Hippocampal formation (tissue), 2 donors: ENCODE data around the gene CCL5.

Experiments
- DNase-seq, 2 donors: peaks; one replicate each; lab custom pipeline; 2025; lab: John Stamatoyannopoulos, UW

CCL5 gene

DNA sequence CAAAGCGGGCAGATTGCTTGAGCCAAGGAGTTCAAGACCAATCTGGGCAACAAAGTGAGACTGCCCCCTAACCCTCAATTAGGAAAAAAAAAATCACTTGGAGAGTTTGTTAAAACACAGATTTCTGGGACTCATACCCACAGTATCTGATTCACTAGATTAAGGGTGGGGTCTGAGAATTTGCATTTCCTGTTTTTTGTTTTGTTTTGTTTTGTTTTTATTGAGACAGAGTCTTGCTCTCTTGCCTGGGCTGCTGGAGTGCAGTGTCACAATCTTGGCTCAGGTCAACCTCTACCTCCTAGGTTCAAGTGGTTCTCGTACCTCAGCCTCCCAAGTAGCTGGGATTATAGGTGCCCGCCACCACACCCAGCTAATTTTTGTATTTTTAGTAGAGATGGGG lies 12.6 kb downstream of the CCL5 start:
- no peak for DNase-seq

DNA sequence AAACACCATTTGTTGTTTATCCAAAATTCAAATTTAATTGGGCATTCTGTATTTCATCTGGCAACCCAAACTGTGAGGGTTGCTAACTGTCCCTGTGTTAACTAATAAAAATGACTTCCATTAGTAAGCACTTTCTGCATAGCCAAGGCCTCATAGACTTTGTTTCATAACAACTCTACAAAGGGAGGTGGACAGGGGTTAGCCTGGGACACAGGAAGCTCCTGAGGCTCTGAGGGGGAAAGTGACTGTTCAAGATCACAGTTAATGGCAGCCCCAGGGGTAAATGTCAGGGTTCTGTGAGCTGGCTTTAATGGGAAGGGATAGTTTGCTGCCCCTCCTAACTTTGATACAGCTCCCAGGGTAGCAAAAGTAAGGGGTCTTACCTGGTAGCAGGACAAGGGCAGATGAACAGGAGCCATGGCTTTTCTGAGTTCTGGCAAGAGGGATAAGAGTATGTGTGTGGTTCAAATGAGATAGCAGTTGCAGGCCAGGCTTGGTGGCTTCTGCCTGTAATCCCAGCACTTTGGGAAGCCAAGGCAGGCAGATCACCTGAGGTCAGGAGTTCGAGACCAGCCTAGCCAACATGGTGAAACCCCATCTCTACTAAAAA lies 13.7 kb downstream of the CCL5 start:
- no peak for DNase-seq

DNA sequence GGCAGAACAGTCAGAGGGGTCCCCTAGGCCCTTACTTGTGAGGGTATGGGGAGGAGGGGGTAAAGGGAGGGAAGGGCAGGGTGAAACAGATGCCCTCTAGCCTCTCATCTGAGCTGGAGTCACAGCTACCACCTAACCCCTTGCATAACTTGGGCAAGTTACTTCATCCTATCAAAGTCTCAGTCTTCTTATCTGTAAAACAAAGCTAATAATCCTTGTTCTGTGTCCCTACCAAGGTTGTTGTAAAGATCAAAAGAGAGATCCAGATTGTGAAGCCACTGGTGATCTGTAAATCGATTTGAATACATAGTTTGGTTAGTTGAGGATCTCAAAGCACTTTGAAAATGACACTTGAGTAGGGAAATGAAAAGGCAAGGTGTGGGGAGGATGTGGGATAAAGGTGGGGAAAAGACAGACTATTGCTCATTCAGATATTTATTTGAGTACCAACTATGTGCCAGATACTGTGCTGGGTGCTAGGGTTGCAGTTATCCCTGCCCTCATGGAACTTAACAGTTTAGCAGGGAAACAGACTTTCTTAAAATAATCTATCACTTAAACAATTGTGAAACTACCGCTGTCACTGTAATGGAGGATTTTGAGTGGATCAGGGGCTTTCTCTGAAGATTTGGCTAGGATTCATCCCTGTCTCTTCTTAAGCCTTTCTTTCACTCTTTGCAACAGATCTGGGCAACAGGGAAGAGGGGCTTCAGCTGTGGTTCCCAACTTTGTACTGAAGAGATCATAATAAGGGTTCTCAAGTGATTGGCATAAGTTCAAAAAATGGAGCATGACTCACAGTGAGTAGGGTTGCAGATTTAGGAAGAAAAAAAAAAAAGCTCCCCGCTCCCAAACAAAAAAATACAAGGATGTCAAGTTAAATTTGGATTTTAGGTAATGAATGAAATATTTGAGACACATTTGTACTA lies 14.5 kb downstream of the CCL5 start:
- DNase-seq = no peak

DNA sequence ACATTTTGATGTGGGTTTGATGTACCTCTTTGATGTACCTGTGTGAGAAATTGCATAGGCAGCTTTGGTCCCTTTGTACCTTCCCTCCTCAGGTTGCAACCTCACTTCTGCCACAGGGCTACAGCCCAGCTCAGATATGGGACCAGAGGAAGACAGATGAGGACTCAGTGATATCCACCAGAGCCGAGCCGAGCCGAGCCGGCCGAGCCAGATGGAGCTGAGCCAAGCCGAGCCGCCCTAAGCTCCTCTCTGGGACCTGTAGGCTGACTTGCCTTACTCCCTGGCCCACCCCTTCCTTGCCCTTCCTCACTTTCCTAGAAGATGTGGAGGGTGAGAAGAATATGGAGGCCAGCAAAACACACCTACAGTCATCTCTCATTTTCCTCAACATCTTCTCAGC lies 15.3 kb downstream of the CCL5 start:
- no peak for DNase-seq

DNA sequence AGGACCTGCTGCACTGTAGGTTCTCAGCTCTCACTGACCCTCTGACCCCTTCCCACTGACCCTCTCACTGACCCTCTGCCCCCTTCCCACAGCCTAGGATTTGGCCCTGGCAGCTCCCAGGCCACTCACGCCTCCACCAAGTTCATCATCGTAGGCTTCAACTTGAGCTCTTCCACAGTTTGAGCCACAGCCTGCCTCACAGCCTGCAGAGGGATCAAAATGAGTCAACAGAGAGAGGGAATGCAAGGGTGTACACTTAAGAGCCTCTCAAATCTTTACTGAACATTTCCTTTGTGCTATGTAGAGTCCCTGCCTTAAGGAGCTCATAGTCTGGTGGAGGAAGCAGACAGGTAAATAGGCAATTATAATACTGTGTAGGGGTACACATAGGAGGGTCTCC lies 23.6 kb downstream of the CCL5 start:
- no peak for DNase-seq

DNA sequence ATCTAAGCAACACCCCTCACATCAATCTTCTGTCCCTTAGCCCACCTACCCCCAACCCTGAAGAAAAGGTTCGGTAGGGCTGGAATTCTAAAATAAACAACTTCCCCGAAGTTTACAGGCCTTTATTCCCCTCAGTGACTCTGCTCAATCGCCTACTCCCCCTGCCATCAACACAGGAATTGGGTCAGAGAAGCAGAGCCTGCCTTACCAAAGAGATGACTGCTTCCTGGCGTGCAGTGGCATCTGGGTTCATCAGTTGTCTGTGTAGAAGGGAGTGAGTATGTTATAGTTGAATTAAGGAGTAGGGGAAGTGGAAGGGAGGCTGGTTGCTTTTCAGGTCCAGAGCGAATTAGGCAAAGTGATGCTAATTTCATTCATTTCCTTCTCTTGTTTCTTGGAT lies 24.2 kb downstream of the CCL5 start:
- no peak for DNase-seq

DNA sequence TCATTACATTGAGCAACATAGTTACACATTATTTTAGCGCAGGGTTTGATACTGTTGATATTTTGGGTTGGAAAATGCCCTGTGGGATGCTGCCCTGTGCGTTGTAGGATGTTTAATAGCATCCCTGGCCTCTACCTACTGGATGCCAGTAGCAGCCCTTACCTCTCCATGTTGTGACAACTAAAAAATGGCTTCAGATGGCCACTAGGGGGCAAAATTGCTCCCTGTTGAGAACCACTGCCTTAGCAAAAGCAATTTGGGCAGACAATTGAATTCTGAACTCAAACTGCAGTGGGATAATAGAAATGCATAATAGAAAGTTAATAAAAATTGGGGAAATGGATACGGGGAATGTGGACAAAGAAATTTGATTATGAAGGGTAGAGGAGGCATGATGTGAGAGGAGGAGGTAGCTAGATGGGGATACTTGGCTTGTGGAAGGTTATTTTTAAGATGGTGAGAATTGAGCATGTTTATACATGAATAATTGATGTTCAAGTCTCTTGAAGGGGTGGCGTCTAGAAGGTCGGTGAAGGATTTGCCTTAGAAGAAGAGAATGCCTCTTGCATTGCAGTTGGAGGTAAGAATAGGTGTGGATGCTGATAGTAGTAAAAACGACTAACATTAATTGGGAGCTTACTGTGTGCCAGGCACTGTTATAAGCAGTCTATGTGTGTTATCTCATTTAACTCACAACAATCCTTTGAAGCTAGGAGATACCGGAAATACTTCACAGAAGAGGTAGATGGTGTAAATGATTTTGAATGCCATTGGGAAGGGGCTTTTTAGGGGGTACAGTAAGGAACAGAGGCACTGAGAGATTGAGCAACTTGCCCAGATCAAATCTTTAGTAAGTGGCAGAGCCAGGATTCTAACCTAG lies 30.5 kb downstream of the CCL5 start:
- DNase-seq = peak; percentile 1 to 33

DNA sequence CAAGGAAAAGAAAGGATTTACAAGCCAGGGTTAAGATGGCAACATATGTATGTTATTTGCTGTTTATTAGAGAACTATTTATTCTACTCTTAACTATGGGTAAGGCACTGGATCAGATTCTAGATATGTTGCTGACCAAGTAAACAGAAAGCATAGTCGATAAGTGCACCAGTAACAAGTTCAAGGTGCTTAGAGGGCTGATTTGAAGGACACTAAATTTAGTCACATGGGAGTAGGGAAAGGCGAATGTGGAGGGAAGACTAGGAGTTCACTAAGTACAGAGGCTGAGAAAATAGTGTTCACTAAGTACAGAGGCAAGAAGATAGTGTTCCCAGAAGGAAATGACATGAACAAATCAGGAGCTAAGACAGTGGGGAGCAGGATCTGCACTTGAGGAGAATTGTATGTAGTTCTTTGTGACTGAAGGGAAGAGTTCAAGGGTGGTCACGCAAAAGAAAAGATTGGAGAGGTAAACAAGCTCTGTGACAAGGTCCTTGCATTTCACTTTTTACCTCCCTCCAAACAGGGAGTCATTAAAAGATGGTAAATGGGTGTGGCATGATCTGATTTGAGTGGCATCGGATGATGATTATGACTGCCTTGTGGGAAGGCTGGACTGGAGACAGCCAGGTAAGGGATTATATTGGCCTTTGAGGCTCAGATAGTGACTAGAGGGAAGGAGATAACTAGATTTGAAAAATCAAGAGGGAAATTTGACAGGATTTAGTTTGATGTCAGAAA lies 32.4 kb downstream of the CCL5 start:
- DNase-seq = no peak

DNA sequence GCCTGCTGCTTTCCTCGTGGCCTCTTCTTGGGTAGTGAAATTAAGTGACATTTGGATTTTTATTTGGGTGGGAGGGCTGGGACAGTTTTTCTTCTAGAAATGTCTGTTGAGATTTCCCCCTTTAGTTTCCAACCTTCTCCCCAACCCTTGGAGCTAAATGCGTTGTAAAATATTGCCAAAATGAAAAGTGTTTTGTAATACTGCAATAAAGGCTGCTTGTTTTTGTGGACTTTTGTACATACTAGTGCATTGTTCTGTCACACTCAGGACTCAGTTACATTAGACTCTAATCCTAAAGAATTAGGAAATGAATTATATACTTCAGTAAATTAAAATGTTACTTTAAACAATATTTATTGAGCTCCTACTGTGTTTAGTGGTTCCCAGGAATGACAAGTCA lies 33.2 kb downstream of the CCL5 start:
- peak in 1 of 2 donors; percentile 11 for DNase-seq

DNA sequence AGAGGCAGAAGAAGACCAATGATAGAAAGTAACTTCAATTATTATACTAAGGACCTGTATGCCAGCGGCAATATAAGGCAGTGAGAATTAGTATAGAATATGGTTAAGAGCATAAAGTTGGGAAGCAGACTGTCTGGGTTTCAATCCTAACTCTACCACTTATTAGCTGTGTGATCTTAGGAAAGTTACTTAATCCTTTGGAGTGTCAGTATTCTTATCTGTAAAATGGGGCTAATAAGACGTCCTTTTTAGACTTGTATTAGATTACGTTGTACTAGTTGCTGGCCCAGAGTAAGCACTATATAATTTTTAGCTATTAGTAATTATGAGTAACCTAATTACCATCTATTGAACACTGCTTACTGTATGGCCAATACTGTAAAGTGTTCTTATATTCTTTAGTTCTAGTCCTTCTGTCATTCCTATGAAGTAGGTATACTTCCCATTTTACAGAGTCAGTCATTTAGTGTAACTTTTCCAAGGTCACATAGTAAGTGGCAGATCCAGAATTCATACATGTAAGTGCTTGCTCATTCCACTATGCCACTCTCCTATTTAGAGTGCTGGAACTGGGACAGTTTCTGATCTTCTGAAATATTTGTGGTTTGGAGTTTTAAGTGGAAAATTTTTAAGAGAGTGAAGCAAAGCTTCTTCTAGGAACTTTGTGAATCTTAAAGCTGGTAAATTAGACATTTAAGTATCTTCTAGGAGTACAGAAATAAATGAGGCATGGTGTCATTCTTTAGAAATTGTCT lies 33.9 kb downstream of the CCL5 start:
- DNase-seq = no peak

DNA sequence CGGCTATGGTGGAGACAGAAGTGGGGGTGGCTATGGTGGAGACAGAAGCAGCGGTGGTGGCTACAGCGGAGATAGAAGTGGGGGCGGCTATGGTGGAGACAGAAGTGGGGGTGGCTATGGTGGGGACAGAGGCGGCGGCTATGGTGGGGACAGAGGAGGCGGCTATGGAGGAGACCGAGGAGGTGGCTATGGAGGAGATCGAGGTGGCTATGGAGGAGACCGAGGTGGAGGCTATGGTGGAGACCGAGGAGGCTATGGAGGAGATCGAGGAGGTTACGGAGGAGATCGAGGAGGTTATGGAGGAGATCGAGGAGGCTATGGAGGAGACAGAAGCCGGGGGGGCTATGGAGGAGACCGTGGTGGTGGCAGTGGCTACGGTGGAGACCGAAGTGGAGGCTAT lies 35.6 kb downstream of the CCL5 start:
- no peak for DNase-seq

DNA sequence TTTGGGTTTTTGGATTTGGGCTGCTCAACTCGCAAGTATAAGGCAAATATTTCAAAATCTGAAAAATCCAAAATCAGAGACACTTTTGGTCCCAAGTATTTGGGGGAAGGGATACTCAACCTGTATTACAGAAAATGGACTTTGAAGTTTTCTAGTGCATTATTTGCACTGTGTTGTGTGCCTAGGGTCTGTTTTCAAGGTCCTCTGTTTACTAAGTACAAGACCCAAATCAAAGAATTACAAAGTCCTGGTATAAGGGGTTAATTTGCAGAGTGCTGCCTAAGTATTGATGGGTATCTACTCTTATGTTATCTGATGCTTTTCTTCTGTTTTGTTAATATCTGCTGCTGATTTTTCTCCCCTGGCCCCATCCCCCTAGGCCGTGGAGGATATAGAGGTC lies 36.5 kb downstream of the CCL5 start:
- DNase-seq = no peak

DNA sequence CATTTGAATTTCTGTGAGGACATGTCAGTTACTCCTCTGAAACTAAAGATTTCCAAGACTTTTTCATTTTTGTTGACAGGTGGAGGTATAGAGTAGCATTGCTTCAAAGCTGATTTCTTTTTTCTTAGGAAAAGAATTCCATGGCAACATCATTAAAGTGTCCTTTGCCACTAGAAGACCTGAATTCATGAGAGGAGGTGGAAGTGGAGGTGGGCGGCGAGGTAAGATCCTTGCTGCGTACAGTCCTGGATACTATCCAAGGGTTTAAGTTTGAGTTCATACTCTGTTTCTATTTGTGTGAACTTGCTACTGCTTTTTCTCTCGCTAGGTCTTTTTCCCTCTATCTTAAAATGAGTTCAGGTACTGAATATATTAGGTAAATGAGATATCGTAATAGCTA lies 37.9 kb downstream of the CCL5 start:
- no peak for DNase-seq

DNA sequence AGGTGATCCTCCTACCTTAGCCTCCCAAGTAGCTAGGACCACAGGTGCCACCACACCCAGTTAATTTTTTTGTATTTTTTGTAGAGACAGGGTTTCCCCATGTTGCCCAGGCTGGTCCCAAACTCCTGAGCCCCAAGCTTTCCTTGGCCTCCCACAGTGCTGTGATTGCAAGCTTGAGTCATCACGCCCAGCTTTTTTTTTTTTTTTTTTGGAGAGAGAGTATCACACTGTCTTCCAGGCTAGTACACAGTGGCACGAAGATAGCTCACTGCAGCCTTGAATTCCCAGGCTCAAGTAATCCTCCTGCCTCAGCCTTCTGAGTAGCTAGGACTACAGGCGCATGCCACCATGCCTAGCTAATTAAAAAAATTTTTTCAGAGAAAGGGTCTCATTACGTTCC lies 38.7 kb downstream of the CCL5 start:
- no peak for DNase-seq

DNA sequence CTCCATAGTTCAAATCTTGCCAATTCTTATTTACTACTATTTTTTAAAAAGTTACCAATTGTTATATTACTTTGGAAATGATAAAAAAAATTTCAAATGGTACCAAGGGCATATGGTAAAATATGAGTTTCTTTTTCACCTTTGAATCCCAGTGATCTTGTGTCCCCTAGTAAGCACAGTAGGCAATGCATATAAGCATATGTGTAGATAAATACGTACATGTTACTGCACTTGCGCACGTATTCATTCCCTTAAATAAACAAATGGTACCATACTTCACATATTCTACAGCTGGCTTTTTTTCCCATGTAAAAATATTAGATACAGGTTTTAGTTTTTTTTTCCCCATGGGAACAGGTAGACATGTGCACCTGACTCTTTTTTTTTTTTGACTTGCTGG lies 39.1 kb downstream of the CCL5 start:
- DNase-seq = no peak

DNA sequence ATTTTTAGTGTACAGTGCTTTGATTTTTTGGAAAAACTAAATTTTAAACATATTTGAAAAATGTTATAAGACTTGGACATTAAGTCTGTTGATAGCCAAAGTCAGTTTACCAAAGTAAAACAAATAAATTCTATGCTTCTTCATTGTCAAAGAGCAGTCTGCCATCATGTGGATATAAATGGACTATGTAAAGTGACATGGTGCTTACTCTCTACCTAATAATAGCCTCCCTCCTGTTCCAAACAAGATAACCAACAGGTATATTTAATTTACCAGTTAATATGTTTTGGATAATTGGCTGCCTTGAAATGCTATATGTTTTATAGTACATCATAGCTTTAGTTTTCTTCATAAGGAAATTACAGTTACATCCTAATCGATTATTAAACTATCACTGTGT lies 55.0 kb downstream of the CCL5 start:
- no peak for DNase-seq
